Stimulated activated CD4-positive, alpha-beta T cell treated with anti-CD3 and anti-CD28 coated beads, Interleukin-15, amount 100 ng/mL, for 1 hour (primary cell): ENCODE results near the gene FRMD7.

ENCODE experiments used
- DNase-seq, 2 donors: peaks; one replicate each; pipeline ENCODE4 v3.0.0-alpha.2; 2020; ENCODE audit warnings: low read depth in 1 of 2, low spot score in 1 of 2

FRMD7 gene

DNA sequence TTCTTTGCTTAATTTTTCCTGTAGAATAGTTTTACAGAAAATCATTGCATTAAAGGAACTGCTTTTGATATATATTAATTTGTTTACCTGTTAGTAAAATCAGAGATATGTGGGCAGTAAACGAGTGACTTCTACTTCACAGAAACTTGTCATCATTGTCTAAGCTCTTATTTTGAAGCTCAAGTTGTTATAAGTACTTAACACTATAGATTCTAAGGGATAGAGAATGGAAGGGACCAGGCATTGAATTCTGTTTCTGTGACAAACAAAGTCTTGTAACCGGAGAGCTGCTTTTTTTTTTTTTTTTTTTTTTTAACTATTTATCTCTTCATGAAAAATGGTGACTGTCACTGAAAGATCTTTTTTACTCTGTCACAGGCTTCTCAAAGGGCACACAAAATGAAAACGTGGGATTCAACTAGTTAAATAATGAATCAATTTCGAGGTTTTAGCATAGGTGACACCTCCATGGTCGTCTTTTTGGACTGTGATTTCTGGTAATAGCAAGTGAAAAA, 90.3 kb downstream of the FRMD7 start:
- DNase-seq = no peak

DNA sequence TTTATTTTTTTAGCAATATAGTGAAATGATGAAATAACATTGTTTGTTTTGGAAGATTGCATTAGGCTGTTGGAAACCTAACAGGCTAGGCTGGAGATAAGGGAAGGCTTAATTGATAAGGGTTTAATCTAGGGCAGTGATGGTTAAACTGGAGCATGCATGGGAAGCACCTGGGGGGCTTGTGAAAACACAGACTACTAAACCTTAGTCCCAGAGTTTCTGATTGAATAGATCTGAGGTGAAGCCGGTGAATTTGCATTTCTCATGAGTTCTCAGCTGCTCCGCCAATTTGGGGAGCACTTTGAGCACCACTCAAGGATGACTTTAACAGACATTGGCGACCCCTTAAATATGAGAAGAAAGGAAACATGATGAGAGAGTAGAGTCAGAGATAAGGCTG, 93.2 kb downstream of the FRMD7 start:
- no peak for DNase-seq

DNA sequence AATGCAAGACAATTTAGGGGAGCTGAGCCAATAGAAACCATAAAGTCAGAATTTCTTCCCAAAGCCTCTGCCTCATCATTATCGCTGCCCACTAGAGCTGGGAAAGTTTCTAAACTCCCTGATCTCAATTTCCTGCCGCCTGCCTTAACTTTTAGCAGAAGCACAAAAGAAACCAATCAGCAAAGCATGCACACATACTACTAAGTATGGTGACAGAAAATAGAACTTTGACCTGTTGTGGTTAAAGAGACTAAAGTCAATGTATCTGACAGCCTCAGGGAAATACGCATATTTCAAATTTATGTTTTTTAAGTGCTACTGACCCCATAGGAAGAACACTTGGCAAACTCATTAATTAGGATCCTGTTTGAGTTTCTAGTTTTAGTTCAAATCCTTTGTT, 94.7 kb downstream of the FRMD7 start:
- DNase-seq = no peak

DNA sequence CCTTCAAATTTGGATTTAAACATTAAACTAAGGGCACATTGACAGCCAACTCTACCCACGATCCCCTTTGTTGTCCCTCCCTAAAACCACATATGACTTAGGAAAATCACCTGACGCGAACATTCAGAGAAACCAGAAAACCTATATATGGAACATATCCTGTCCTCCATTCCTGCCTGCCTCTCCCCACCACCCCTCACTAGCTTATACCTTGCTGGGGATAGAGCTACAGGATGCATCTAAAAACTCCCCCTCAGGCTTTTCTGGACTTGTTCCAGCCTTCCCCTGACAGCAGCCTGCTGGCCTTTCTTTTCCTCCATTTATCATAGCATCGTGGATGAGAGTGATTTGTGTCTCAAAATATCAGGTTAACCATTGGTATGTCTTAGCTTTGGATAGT, 96.0 kb downstream of the FRMD7 start:
- no peak for DNase-seq

DNA sequence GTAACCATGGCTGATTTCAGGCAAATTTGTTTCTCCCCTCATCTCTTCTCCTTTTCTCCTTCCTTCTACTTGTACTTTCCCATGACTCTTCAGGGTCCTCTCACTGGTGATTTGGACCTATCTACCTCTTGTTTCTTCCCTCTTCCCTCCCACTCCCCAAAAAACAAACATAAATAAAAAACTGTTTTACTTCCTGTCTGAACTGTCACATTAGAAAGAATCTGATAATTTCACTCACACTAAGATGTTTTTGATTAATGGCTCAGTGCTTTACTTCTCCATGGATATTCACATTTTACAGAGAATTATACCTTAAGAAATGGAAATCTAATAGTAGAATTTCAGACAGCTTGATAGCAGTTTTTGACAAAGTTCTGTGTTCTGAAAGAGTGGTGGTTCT, 97.6 kb downstream of the FRMD7 start:
- no peak for DNase-seq
